ENCODE measurements around the gene HMX1.

DNA sequence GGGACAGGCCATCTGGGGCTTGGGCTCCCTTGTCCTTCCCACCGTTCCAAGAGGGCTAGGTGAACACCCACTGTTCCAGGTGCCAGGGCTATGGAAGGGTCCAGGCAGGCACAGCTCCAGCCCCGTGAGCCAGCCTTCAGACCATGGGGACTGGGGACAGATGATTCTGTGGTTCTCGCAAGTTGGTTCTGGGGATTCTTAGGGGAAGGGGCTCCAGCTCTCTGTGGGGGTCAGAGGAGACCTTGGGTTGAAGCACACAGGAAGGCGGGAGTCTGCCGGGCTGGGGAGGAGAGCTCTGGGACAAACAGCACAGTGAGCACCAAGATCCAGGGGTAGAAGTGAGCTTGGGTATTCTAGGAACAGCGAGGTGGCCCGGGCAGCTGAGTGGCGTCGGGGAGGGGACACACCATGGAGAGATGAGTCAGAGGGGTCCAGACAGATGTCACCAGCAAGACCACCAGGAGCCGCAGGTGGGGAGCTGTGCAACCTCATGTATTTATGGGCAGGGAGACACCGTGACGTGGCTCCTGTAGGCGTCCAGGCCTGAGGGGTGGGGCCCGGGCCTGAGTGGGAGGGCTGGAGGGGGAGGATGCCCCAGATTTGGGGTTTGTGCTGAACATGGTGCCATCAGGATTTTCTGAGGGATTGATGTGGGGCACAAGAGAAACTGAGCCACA, 48.8 kb upstream of the HMX1 start:
- no peak for TF ChIP-seq POLR2AphosphoS5 (IDR thresholded peaks at IDR 0.05)
- TF ChIP-seq, protein P1, sequence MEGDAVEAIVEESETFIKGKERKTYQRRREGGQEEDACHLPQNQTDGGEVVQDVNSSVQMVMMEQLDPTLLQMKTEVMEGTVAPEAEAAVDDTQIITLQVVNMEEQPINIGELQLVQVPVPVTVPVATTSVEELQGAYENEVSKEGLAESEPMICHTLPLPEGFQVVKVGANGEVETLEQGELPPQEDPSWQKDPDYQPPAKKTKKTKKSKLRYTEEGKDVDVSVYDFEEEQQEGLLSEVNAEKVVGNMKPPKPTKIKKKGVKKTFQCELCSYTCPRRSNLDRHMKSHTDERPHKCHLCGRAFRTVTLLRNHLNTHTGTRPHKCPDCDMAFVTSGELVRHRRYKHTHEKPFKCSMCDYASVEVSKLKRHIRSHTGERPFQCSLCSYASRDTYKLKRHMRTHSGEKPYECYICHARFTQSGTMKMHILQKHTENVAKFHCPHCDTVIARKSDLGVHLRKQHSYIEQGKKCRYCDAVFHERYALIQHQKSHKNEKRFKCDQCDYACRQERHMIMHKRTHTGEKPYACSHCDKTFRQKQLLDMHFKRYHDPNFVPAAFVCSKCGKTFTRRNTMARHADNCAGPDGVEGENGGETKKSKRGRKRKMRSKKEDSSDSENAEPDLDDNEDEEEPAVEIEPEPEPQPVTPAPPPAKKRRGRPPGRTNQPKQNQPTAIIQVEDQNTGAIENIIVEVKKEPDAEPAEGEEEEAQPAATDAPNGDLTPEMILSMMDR (IDR thresholded peaks at IDR 0.05) = no peak
- no peak for TF ChIP-seq POLR2A (IDR thresholded peaks at IDR 0.05; ENCODE audit: low read depth)
